Measurements from ENCODE around the gene MYO5C.
"Not testable (repeated sequence)": the region's sequence is repeated elsewhere in the genome, so short reads cannot be mapped to it uniquely, and the experiment has no call there.

MYO5C gene

GRCh38 chr15:52240166-52240565, 55.4 kb downstream of the MYO5C start:
- H3K4me3 ChIP-seq (ENCODE audit: low read depth, low read length), result no peak overlapping the region
- no peak for TF ChIP-seq CTCF (IDR thresholded peaks at IDR 0.05; ENCODE audit: low read depth, low read length, missing control alignments)
- no peak for DNase-seq (ENCODE audit: low read depth)

GRCh38 chr15:52238989-52239525, 56.5 kb downstream of the MYO5C start:
- H3K4me3 ChIP-seq (ENCODE audit: low read depth, low read length); DNase-seq (ENCODE audit: low read depth): not testable (repeated sequence)

GRCh38 chr15:52238149-52238548, 57.5 kb downstream of the MYO5C start:
- no peak for DNase-seq (ENCODE audit: low read depth)
- no peak for TF ChIP-seq CTCF (IDR thresholded peaks at IDR 0.05; ENCODE audit: low read depth, low read length, missing control alignments)
- no peak overlapping the region for H3K4me3 ChIP-seq (ENCODE audit: low read depth, low read length)

- no peak for DNase-seq (ENCODE audit: low read depth)
- TF ChIP-seq CTCF (IDR thresholded peaks at IDR 0.05; ENCODE audit: low read depth, low read length, missing control alignments), result no peak
- H3K4me3 ChIP-seq (ENCODE audit: low read depth, low read length), result no peak overlapping the region
Observed at GRCh38 chr15:52236013-52236412, 59.6 kb downstream of the MYO5C start.

- H3K4me3 ChIP-seq (ENCODE audit: low read depth, low read length), result no peak overlapping the region; the same call in 1 of the 2 replicates
- TF ChIP-seq CTCF (IDR thresholded peaks at IDR 0.05; ENCODE audit: low read depth, low read length, missing control alignments), result no peak
- peak; percentile 73 for DNase-seq (ENCODE audit: low read depth)
Observed at GRCh38 chr15:52234596-52235541, 60.7 kb downstream of the MYO5C start.

GRCh38 chr15:52233405-52233804, 62.2 kb downstream of the MYO5C start:
- DNase-seq (ENCODE audit: low read depth), result no peak
- TF ChIP-seq CTCF (IDR thresholded peaks at IDR 0.05; ENCODE audit: low read depth, low read length, missing control alignments), result no peak
- H3K4me3 ChIP-seq (ENCODE audit: low read depth, low read length), result no peak overlapping the region; the same call in 1 of the 2 replicates

- no peak overlapping the region for H3K4me3 ChIP-seq (ENCODE audit: low read depth, low read length)
- TF ChIP-seq CTCF (IDR thresholded peaks at IDR 0.05; ENCODE audit: low read depth, low read length, missing control alignments), result no peak
- DNase-seq (ENCODE audit: low read depth), result peak; percentile 59
Observed at GRCh38 chr15:52232327-52232726, 63.3 kb downstream of the MYO5C start.
